Measurements from ENCODE around the gene STXBP6. TPM values are rescaled to one million over a fixed set of nuclear protein-coding genes. Genes with fewer than 3 reads are reported as not detected.

The STXBP6 gene
- total and polyA plus RNA-seq, 2 of the 13 experiments (the other 11 are each of a cell fraction or from before 2014, with no cell fraction given) = 35.3 to 42.8 TPM

- no peak for TF ChIP-seq GTF2F1 (IDR thresholded peaks at IDR 0.05; ENCODE audit: low read length)
- peak; percentile 13; the same call in 1 of the 2 replicates for TF ChIP-seq ZNF614 (CRISPR knock-in tag; IDR thresholded peaks at IDR 0.05; ENCODE audit: borderline replicate concordance)
- TF ChIP-seq CCAR2 (optimal IDR thresholded peaks at IDR 0.05; ENCODE audit: low read depth, low read length) = no peak
- no peak for TF ChIP-seq ZZZ3 (CRISPR knock-in tag; IDR thresholded peaks at IDR 0.05; ENCODE audit: borderline replicate concordance)
- TF ChIP-seq ZNF776 (CRISPR knock-in tag; IDR thresholded peaks at IDR 0.05) = no peak
- TF ChIP-seq RARA (CRISPR knock-in tag; IDR thresholded peaks at IDR 0.05) = peak; percentile 80
- TF ChIP-seq TEAD3 (CRISPR knock-in tag; optimal IDR thresholded peaks at IDR 0.05; ENCODE audit: borderline replicate concordance) = peak; percentile 81
- TF ChIP-seq SAFB2 (CRISPR knock-in tag; IDR thresholded peaks at IDR 0.05; ENCODE audit: borderline replicate concordance, low read depth) = no peak
- peak; percentile 53; the same call in 1 of the 2 replicates for TF ChIP-seq EHMT2 (IDR thresholded peaks at IDR 0.05; ENCODE audit: borderline replicate concordance, low read depth, low read length)
- TF ChIP-seq, protein P1, sequence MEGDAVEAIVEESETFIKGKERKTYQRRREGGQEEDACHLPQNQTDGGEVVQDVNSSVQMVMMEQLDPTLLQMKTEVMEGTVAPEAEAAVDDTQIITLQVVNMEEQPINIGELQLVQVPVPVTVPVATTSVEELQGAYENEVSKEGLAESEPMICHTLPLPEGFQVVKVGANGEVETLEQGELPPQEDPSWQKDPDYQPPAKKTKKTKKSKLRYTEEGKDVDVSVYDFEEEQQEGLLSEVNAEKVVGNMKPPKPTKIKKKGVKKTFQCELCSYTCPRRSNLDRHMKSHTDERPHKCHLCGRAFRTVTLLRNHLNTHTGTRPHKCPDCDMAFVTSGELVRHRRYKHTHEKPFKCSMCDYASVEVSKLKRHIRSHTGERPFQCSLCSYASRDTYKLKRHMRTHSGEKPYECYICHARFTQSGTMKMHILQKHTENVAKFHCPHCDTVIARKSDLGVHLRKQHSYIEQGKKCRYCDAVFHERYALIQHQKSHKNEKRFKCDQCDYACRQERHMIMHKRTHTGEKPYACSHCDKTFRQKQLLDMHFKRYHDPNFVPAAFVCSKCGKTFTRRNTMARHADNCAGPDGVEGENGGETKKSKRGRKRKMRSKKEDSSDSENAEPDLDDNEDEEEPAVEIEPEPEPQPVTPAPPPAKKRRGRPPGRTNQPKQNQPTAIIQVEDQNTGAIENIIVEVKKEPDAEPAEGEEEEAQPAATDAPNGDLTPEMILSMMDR (CRISPR knock-in tag; IDR thresholded peaks at IDR 0.05) = no peak
- no peak for TF ChIP-seq NRL (CRISPR knock-in tag; IDR thresholded peaks at IDR 0.05; ENCODE audit: borderline replicate concordance)
- TF ChIP-seq, protein P2, sequence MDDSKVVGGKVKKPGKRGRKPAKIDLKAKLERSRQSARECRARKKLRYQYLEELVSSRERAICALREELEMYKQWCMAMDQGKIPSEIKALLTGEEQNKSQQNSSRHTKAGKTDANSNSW (CRISPR knock-in tag; IDR thresholded peaks at IDR 0.05; ENCODE audit: borderline replicate concordance) = no peak
- no peak for TF ChIP-seq ZSCAN30 (CRISPR knock-in tag; IDR thresholded peaks at IDR 0.05)
- TF ChIP-seq TRIM22 (IDR thresholded peaks at IDR 0.05) = no peak
- TF ChIP-seq SETDB1 (CRISPR knock-in tag; IDR thresholded peaks at IDR 0.05; ENCODE audit: borderline replicate concordance) = no peak
- TF ChIP-seq ZNF644 (CRISPR knock-in tag; IDR thresholded peaks at IDR 0.05; ENCODE audit: low read depth) = 0 out of 2 replicates have a peak, but pooled peaks have one; percentile 42
- TF ChIP-seq TARDBP (CRISPR knock-in tag; IDR thresholded peaks at IDR 0.05) = peak; percentile 20; the same call in 1 of the 2 replicates
- TF ChIP-seq MATR3 (CRISPR knock-in tag; IDR thresholded peaks at IDR 0.05) = no peak
- TF ChIP-seq, protein P3, sequence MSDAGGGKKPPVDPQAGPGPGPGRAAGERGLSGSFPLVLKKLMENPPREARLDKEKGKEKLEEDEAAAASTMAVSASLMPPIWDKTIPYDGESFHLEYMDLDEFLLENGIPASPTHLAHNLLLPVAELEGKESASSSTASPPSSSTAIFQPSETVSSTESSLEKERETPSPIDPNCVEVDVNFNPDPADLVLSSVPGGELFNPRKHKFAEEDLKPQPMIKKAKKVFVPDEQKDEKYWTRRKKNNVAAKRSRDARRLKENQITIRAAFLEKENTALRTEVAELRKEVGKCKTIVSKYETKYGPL (CRISPR knock-in tag; IDR thresholded peaks at IDR 0.05) = peak; percentile 26; the same call in 1 of the 2 replicates
- no peak for TF ChIP-seq ARNTL (CRISPR knock-in tag; IDR thresholded peaks at IDR 0.05)
- 0 out of 2 replicates have a peak, but pooled peaks have one; percentile 91 for TF ChIP-seq CC2D1A (CRISPR knock-in tag; IDR thresholded peaks at IDR 0.05)
- TF ChIP-seq SKI (IDR thresholded peaks at IDR 0.05; ENCODE audit: partially characterized antibody) = peak; percentile 27
- TF ChIP-seq MED1 (CRISPR knock-in tag; IDR thresholded peaks at IDR 0.05) = peak; percentile 87
- TF ChIP-seq, protein P4, sequence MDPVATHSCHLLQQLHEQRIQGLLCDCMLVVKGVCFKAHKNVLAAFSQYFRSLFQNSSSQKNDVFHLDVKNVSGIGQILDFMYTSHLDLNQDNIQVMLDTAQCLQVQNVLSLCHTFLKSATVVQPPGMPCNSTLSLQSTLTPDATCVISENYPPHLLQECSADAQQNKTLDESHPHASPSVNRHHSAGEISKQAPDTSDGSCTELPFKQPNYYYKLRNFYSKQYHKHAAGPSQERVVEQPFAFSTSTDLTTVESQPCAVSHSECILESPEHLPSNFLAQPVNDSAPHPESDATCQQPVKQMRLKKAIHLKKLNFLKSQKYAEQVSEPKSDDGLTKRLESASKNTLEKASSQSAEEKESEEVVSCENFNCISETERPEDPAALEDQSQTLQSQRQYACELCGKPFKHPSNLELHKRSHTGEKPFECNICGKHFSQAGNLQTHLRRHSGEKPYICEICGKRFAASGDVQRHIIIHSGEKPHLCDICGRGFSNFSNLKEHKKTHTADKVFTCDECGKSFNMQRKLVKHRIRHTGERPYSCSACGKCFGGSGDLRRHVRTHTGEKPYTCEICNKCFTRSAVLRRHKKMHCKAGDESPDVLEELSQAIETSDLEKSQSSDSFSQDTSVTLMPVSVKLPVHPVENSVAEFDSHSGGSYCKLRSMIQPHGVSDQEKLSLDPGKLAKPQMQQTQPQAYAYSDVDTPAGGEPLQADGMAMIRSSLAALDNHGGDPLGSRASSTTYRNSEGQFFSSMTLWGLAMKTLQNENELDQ (CRISPR knock-in tag; IDR thresholded peaks at IDR 0.05; ENCODE audit: borderline replicate concordance) = no peak
- TF ChIP-seq MAX (IDR thresholded peaks at IDR 0.05) = peak; percentile 50; the same call in 1 of the 2 replicates
These were observed 210.2 kb downstream of the STXBP6 start (continued) for GRCh38 chr14:24839617-24840203.

All from HepG2 (cell line).